Pulmonary artery endothelial cell (primary cell): ENCODE measurements around the gene FLNB. TPM values are rescaled to one million over a fixed set of nuclear protein-coding genes. Genes with fewer than 3 reads are reported as not detected.

Source experiments
- DNase-seq: peaks from one replicate; pipeline ENCODE4 v3.0.0-alpha.2; 2011; ENCODE audit warnings: low read depth, low spot score
- total RNA-seq: library from RNA; depleted of rRNA; stranded (reverse); fragments of >200 nt; gene quantifications from 2 replicates; pipeline ENCODE4 v1.2.3, GENCODE V29; 2014

FLNB gene
- total RNA-seq, 1 donor from 2014 or later, result 1,024 TPM

DNA sequence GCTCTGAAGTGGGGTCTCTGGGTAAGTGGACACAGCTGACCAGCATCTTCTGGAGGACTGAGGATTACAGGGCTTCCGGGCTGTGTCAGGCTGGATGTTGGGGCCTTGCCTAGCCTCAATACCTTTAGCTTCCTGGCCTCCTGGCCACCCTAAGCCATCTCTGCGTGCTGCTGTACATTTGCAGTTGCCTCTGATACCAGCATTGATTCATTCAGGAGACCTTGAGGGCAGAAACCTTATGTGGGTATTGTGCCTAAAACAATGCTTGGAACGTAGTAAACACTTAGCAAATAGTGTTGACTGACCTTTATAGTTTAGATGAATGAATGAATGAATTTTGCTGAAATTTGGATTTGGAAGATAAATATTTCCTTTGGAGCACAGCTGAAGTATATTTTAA lies 97.0 kb downstream of the FLNB start:
- DNase-seq, result no peak

DNA sequence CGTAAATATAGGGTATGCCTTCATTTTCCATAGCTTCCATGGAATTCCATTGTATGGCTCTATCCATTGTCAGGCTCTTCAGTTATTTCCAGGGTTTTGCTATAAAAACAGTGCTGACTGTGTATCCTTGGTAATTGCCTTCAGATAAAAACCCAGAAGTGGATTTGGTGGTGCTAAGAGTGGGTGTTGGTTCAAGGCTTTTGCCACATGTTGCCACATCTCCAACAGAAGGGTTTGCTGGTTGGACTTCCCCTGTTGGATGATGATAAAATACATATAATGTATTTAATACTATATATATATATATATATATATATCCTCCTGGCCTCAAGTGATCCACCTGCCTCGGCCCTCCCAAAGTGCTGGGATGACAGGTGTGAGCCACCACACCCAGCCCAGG lies 97.8 kb downstream of the FLNB start:
- DNase-seq, result no peak

DNA sequence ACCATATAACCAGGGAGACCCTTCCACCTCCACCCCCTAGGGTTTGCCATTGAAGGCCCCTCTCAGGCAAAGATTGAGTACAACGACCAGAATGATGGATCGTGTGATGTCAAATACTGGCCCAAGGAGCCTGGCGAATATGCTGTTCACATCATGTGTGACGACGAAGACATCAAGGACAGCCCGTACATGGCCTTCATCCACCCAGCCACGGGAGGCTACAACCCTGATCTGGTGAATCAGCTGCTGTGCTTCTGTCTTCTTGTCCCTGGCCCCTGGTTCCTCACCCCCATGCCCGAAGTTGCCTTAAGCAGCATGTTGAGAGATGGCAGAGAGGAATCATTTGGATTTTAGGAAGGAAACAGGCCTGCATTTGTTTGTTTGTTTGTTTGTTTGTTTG lies 98.4 kb downstream of the FLNB start:
- DNase-seq, result no peak

DNA sequence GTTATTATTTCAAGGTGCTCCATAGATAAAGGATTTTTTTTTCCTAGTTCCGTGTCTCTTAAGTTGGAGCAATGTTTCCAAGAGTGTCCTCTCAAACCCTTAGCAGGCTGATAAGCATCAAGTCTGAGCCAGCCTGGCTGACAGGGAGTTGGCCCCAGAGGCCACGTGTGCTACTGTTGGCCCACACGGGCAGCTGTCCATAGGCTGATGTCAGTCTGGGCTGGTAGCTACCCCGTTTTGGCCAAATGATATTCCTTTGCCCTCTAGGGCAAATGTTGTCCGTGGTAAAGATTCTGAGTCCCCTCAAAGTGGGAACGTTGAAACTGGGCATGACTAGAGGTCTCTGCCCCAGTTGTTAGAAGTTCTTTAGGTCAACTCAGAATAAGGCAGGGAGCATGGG lies 99.4 kb downstream of the FLNB start:
- no peak for DNase-seq

DNA sequence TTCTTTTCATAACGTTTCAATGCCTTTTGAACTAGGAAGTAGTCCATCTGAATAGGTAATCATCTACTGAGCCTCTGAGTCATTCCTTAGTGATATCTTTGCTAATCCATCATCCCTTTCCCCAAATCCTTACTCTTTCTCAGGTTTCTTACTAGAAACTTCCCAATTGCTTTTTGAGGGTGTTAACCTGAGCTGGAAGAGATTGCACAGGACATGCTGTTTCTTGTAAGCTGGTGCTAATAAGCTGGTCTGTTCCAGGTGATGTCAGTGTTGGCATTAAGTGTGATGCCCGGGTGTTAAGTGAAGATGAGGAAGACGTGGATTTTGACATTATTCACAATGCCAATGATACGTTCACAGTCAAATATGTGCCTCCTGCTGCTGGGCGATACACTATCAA lies 101.5 kb downstream of the FLNB start:
- no peak for DNase-seq

DNA sequence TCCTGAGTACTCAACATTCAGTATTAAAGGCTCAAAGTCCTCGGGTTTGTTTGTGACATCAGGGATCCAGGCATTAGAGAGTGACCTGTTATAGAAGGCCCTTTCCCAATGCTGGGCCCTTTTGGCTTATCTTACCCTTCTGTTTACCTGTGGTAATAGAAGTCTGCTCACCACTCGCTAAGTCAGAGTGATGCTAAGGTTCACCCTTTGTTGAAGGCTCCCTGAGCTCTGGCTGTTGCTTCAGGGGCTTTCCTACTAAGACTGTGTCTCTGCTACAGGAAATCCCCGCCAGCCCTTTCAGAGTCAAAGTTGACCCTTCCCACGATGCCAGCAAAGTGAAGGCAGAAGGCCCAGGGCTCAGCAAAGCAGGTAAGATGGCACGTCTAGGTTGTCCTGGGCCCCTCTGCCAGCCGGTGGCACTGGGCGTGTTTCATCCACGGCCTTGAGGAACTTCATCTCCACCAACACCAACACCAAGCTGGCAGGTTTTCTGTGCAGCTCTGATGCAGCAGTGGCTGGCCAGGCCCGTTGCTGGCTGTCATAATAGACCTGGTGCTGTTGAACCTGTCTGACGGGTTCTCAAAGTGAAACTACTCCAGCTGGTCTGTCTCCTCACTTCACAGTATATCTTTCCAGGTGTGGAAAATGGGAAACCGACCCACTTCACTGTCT lies 103.4 kb downstream of the FLNB start:
- DNase-seq, result no peak

DNA sequence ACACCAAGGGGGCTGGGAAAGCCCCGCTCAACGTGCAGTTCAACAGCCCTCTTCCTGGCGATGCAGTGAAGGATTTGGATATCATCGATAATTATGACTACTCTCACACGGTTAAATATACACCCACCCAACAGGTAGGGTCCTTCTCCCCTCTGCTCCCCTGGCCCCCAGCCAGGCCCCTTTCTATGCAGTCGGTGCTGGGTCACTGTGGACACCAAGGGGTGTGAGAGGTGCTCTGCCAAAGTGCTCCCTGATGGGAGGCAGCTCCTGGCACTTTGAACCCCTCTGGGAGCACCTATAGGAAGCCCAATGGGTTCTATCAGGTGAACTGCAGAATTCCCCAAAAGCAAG lies 103.9 kb downstream of the FLNB start:
- no peak for DNase-seq

DNA sequence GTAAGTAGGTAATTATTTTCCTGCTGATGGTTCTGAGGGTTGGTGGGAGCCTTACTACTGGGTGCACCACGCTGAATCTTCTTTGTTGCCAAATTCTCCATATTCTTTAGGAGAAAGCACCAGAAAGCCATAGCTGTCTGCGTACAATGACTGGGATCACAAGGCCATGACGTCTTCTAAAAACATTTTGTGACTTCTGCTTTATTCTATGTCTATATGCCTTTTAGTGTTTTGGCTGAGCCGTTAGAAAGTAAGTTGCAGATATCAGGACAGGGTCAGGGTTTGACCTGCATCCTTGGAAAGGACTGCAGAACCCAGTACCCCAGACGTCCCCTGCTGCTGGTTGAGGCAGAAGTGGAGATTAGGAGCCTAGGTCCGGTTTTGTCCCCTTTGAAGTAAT lies 107.0 kb downstream of the FLNB start:
- DNase-seq, result no peak

DNA sequence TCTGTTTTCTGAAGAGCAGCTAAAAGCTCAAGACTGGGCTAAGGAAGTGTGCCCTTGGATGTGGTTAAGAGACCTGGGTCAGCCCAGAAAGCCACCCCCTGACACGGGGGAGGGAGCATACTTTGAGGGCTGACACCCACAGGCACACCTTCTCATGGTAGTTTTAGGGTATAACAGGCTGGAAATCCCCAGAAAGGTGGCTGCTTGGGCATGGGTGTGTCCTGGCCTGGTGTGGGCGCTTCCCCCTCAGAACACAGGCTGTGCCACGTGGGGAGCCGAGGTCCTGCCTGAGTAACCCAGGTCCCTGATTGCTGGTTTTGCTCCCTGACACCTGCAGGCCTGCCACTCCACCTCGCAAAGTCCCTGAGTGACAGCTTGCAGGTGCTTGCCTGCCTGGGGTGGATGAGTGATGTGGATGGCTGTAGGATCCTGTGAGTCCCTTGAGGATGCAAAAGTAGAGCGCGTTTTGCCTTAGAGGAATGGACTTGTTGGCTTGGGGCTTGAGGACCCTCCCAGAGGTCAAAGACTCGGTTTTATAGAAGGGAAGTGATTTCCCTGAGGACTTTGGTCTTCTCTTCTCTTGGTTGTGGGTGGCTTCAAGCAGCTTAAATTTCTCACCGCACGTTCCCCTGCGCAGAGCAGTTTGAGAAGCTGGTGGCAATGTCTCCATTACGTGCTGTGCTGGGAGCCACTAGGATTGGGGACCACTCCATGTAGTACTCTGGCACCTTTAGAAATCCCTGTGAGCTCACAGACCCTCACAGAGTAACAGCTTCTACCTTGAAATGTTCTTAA lies 108.1 kb downstream of the FLNB start:
- DNase-seq, result no peak

DNA sequence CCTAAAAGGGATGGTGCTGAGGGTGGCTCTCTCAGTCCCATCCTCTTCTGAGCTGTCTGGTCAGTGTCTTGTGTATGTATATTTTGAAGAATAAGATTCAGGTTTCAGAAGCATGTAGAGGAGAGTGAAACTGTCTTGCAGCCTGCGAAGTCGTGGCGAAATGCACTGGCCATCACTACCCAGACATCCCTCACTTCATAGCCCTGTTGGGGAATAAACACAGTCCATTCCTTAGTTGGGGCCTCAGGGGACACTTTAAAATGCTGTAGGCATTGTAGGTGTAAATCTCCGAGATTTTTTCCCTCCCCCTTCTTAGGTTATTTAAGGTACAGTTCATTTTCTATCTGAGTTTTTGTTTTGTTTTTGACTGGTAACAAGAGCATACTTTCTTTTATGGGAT lies 108.8 kb downstream of the FLNB start:
- no peak for DNase-seq

DNA sequence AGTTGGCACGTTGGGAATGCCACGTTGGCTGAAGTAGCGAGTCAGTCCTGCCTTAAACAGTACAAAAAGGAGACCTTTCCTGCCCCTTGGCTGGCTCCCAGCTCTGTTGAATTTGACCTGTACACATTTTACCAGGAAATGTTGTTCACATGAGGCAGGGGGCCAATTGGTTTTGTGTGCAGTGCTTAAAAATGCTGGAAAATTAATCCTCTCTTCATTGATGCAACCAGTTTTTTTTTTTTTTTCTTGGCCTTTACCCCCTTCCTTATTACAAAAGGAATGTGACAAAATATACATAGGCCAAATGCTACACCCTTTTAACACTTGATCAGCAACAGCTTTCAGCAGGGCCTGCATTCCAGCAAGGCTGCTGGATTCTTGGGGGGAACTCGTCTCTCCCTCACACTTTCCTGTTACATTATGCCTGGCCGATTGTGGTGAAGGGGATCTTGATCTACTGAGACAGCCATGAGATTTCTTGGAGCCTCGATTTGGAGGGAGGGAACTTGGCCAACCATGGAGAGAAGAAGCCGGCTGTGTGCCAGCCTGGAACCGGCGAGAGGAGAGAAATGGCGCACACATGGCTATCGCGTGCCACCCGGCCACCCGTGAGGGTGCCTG lies 109.4 kb downstream of the FLNB start:
- peak; percentile 80 for DNase-seq

DNA sequence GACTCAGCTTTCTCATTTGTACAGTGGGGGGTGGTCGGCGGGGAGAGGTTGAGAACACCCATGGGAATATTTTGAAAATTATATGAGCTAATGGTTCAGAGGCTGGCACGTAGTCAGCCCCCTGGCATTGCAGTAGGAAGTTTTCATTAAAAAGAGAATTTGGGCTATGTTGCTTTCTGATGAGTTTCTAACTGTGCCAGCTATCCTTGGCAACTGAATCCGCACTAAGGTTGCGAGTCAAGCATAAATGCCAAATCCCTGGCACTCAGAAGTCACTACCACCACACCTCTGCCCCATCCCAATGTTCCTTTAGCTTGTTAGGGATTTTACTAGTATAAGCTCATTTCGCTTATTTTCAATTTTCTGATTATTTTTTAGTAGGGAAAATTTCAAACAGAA lies 111.0 kb downstream of the FLNB start:
- DNase-seq, result no peak

DNA sequence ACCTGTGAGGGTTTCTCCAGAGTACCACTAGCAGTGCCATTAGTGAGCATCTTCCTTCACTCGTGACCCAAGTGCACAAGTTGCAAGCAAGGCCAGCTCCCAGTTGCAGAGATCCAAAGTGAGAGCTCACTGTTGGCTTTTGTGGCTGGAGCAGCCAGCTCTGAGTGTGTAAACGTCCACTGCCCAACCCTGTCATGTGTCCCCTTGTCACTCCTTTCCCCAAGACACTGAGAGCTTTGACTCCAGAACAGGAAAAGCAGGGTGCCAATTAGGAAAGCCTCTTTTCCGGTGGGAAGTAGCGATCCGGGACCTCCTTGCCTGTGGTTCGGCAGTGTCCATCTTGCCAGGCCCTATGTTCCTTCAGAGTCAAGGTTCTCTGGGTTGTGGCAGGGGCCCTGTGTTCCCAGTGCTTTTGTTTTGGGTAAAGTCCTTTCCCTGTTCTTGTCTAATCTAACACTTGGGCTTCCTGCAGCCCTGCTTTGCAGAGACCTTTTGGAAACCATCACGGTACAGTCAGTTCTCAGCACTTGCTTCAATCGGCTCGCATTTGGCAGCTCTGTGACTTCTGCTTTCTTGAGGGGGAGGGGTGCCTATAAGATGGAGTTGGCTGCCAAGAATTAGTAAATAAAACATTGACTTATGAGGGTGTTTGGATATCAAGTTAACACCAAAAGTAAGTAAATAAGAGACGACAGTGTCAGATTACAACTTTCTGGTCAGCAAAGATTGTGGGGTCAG lies 112.0 kb downstream of the FLNB start:
- no peak for DNase-seq

DNA sequence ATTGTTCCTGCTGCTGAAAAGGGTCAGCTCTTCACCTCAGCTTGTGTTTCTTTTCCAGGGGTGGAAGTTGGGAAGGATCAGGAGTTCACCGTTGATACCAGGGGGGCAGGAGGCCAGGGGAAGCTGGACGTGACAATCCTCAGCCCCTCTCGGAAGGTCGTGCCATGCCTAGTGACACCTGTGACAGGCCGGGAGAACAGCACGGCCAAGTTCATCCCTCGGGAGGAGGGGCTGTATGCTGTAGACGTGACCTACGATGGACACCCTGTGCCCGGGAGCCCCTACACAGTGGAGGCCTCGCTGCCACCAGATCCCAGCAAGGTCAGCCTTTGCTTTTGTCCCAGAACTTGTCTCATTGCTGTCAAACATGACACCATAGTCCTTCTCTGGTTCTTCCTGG lies 113.0 kb downstream of the FLNB start:
- no peak for DNase-seq

DNA sequence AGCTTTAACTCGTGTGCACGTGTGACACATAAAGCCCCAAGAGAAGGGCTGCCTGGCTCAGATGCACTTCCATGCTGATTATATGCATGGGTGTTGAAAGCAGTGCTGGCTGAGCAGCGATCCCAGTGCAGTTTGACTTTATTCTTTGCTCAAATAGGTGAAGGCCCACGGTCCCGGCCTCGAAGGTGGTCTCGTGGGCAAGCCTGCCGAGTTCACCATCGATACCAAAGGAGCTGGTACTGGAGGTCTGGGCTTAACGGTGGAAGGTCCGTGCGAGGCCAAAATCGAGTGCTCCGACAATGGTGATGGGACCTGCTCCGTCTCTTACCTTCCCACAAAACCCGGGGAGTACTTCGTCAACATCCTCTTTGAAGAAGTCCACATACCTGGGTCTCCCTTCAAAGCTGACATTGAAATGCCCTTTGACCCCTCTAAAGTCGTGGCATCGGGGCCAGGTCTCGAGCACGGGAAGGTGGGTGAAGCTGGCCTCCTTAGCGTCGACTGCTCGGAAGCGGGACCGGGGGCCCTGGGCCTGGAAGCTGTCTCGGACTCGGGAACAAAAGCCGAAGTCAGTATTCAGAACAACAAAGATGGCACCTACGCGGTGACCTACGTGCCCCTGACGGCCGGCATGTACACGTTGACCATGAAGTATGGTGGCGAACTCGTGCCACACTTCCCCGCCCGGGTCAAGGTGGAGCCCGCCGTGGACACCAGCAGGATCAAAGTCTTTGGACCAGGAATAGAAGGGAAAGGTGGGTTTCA lies 114.9 kb downstream of the FLNB start:
- no peak for DNase-seq

DNA sequence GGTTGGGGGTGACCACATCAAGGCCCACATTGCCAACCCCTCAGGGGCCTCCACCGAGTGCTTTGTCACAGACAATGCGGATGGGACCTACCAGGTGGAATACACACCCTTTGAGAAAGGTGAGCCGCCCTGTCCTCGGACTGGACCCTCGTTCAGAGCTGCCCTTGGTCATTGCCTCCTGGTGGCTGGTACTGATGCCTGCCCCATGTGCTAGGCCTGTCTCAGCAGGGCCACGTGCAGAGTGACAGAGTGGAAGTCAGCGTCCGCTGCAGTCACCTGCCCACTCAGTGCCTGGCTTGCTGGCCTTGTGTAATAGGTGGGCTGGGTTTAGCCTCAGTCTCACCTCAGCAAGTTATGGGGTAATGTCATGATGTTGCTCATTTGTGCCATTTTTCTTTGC lies 116.2 kb downstream of the FLNB start:
- DNase-seq, result no peak

DNA sequence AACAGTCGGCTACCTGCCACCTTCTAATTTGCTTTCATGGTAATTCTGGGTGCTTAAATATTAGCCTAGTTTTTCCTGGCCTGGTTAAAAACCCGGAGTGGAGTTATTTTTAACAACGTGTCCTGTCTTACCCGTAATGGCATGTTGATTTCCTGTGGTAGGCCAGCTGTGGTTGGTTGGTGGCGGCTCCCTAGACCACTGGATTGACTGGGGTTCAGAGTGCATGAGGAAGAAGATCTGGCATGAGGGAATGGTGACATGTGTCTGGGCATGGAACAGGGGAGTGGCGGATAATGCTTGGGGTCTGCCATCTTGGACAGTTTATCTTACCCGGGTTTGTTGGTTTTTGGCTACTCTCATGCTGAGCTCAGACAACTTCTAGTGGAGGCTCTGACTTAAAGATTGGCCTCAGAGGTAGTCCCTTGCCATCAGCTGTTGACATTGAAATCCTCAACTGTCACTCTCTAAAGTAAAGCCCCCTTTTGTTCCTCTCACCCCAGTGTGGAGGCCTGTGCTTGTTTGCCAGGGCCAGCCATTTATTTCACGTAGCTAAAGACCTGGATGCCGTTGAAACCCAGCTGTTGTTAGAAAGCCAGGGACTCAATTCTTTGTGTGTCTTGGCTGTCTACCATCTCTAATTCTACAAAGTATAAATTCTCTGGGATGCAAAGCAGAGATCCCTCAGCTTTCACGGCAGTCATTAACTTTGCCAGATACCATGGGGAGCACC lies 121.0 kb downstream of the FLNB start:
- no peak for DNase-seq

DNA sequence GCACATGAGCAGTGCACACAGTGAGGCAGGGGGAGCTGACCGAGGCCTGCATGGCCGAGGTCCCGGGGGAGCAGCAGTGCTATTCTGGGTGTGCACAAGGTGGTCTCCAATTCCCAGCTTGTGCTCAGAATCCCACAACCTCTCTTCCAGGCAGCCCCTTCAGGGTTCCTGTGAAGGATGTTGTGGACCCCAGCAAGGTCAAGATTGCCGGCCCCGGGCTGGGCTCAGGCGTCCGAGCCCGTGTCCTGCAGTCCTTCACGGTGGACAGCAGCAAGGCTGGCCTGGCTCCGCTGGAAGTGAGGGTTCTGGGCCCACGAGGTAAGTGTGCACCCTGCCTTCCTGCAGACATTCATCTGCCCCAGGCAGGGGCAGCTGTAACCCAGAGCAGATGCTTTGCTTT lies 122.4 kb downstream of the FLNB start:
- DNase-seq, result no peak

DNA sequence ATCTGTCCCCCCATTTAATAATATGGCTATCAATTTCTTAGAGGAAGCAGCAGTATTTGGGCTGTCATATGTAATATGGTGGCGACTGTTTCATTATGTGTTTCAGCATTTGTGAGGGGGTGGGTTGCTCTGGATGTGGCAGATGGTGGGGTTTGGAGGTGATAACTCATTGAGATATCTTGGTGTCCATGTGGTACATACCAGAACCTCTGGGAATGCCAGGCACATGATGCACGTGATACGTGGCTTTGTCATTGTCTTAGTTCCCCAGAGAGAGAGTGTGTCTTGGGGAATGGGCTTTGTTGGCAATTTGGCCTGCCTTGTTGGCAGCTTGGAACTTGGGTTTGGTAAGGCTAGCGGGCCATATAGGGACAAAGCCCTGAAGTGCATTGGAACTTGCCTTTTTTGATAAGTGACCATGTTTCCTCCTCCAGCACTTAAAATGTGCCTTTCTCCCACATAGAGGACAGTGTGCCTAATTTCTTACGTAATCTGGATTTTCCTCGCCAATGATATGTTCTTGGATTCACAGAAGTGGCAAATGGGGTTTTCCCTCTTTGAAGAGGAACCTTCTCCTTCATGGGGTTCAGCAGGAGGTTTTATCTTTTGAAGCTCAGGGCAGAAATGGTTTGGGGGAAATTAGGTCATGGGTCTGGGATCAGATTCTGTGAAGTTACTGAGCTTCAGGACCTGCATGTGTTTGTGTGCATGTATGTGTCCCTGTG lies 123.0 kb downstream of the FLNB start:
- DNase-seq, result no peak

DNA sequence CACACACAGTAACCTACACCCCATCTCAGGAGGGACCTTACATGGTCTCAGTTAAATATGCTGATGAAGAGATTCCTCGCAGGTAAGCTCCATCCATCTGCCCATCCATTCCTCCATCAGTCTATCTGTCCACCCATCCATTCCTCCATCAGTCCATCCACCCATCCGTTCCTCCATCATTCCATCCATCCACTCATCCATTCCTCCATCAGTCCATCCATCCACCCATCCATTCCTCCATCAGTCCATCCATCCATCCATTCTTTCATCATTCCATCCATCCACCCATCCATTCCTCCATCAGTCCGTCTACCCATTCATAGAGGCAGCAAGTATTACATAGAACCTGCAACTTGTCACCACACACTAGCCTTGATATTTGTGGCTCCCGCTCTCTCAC lies 124.6 kb downstream of the FLNB start:
- DNase-seq, result no peak
